ENCODE results near the gene ECI1.

Gene ECI1

DNA sequence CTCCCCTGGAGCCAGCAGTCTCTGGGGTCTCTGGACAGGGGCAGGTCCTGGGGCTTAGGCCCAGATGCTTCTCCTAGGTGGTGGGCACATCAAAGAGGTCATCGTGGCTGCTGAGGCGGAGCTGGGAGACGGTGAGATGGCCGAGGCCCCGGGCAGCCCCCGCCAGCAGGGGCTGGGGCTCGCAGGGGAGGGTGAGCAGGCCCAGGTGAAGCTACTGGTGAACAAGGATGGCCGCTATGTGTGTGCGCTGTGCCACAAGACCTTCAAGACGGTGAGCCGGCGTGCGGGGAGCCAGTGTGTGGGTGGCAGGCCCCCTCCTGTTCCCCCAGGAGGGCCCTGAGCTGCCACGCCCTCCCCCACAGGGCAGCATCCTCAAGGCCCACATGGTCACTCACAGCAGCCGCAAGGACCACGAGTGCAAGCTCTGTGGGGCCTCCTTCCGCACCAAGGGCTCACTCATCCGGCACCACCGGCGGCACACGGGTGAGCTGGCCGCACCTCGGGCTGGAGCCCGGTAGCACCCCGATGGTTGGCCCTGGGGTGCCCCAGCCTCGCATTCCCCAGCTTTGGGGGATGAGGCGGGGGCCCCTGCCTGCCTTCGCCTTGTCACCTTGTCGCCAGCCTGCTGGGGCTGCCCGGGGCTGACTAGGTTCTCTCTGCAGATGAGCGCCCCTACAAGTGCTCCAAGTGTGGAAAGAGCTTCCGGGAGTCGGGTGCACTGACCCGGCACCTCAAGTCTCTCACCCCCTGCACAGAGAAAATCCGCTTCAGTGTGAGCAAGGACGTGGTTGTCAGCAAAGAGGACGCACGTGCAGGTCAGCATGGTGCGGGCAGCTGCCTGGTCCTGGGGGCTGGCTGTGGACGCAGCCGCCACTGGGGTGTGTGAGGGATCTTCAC, 19.0 kb downstream of the ECI1 start:
- DNase-seq = no peak

- no peak for DNase-seq
These were observed 20.1 kb downstream of the ECI1 start for GRCh38 chr16:2231016-2231931.

- DNase-seq = no peak
These were observed 21.0 kb downstream of the ECI1 start for GRCh38 chr16:2230376-2230775.

- no peak for DNase-seq
These were observed 21.6 kb downstream of the ECI1 start for GRCh38 chr16:2229632-2230250.

DNA sequence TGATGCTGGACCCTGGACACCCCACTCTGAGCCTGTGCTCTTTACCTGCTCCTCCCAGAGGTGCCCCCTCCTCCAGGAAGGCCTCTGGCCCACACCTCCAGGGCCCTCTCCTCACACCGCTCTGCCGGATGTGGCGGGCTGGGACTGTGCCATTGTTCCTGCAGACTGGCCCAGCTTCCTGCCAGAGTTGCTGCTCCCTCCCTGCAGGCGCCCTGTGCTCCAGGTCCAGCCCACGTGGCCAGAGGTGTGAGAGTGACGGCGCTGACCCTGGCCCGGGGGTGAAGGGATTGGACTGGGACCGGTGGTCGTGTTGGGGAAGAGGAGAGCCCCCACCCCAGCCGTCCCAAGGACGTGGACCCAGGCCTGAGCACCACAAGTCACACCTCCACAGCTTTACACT, 22.3 kb downstream of the ECI1 start:
- no peak for DNase-seq

DNA sequence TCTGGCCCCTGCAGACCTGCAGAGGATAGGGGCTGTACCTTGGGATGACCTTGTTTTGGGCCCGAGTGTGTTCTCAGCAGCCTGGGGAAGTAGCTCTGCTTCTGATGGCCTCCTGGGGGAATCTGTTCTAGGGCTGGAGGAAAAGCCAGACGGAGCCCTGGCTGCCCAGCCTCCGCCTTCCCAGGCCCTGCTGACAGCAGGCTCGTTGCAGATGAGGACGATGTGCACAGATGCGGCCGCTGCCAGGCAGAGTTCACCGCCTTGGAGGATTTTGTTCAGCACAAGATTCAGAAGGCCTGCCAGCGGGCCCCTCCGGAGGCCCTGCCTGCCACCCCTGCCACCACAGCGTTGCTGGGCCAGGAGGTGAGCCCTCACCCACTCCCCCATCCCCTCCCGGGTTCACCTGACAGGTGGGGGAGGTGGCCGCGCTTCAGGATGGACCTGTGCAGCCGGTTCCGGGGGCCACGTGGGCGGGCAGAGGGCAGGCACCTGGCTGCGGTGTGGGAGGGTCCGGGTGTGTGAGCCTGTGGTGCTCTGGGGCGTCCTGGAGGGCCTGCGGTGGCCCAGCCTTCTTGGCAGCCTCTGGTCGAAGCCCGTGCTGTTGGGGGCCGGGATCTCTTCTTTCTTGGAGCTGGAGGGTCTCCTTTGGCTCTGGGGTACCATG, 23.1 kb downstream of the ECI1 start:
- DNase-seq = no peak

DNA sequence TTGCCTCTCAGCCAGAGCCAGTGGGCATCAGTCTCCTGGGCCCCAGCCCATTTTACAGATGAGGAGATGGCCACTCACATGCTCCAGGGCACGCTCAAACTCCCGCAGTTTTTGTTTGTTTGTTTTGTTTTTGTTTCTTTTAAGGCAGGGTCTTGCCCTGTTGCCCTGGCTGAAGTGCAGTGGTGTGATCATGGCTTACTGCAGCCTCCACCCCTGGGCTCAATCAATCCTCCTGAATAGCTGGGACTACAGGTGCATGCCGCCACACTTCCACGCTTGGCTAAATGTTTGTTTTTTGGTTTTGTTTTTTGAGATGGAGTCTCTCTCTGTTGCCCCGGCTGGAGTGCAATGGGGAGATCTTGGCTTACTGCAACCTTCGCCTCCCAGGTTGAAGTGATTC, 24.5 kb downstream of the ECI1 start:
- no peak for DNase-seq

GRCh38 chr16:2226245-2226793, 25.1 kb downstream of the ECI1 start:
- no peak for DNase-seq

- peak; percentile 49 to 71 (median 54) for DNase-seq
These were observed 27.4 kb downstream of the ECI1 start for GRCh38 chr16:2223942-2224486.

GRCh38 chr16:2223221-2223941, 28.0 kb downstream of the ECI1 start, which contains the start of gene E4F1:
Gene E4F1 (plus strand): TSS chr16:2223591. CDS start chr16:2223614, 23 bp downstream.
- peak; percentile 100 for DNase-seq

DNA sequence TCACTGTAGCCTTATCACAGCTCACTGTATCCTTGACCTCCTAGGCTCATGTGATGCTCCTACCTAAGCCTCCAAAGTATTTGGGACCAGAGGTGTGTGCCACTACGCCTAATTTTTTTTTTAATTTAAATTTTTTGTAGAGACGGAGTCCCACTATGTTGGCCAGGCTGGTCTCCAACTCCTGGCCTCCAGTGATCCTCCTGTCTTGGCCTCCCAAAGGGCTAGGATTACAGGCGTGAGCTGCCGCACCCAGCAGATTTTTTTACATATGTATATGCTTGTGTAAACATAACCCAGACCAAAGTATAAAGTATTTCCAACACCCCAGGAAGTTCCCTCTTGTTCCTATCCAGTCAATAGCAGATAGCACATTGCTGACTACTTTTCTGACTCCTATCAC, 35.1 kb downstream of the ECI1 start:
- no peak for DNase-seq

DNA sequence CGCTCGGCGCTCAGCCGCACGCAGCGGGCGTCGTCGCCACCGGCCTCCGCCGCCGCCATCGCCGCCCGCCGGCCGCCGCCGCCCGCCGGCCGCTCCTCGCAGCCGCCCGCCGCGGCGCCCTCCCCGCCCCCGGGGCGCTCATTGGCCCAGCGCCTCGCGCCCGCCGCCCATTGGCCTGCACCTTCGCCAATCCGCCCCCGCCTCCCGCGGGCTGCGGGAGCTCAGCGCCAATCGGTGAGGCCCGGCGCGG, 36.7 kb downstream of the ECI1 start, which contains the start of gene PGP:
TSS of gene PGP (minus strand) at position 122 of the 250 bp plus-strand sequence. CDS start at position 59, 63 bp downstream.
- DNase-seq = no peak

GRCh38 chr16:2213817-2214718, 37.3 kb downstream of the ECI1 start:
- DNase-seq = peak in 1 of 3 donors; percentile 56

DNA sequence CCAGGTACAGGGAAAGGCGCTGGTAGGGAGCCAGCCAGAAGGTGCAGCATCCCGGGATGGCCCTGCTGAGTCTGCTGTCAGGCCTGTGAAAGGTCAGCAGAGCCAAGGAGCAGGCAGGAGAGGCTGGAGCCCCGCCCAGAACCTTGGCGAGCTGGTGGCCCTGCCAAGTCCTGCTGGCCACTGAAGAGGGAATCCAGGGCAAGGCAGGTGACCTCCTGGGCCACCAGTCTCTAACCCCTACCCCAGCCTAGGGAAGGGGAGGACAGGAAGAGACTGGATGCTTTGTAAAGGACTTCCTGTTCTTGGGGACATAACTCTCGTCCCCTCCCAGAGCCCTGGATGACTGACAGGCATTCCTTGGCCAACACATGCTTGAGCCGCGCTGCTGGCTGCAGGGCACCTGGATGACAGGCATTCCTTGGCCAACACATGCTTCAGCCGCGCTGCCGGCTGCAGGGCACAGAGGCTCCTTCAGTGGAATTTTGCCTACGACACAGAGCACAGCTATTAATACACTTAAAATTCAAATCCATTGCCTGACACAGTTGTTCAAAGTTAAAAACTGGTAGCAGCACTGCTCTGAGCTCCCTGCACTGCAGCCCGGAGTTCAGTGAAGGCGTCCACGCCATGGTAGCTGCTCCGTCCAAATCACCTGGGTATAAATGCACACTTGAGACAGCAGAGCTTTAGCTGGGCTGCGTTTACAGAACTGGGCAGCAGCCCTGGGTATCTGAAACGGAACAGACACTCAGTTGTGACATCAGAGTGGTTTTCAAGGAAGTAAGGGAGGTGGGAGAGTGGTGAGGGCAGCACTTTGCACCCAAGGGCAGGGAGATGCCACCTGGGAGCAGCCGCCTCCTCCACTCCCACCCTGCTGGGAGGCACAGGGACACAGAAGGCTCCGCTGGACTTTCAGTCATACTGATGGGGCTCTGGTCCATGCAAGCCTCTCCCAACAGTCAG, 38.7 kb downstream of the ECI1 start:
- DNase-seq = peak; percentile 50 to 61 (median 56)

DNA sequence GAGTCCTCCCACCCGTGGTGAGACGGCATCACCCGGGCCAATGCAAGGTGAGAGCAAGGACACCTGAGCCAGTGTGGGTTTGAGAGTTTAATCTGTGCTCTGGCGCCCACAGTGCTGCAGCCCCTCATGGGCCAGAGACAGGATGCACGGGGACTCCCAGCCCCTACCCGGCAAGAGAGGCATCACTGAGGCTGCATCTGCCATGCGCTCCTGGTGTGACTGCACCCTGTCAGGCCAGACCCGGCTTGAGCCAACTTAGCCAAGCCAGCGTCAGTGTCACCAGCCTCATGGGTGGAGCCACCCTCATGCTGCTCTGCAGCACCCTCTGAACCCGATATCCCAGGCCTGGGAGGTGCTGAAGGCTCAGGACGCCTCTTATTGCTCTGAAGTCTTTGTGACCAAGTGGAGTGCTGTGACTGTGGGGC, 39.5 kb downstream of the ECI1 start:
- DNase-seq = no peak

DNA sequence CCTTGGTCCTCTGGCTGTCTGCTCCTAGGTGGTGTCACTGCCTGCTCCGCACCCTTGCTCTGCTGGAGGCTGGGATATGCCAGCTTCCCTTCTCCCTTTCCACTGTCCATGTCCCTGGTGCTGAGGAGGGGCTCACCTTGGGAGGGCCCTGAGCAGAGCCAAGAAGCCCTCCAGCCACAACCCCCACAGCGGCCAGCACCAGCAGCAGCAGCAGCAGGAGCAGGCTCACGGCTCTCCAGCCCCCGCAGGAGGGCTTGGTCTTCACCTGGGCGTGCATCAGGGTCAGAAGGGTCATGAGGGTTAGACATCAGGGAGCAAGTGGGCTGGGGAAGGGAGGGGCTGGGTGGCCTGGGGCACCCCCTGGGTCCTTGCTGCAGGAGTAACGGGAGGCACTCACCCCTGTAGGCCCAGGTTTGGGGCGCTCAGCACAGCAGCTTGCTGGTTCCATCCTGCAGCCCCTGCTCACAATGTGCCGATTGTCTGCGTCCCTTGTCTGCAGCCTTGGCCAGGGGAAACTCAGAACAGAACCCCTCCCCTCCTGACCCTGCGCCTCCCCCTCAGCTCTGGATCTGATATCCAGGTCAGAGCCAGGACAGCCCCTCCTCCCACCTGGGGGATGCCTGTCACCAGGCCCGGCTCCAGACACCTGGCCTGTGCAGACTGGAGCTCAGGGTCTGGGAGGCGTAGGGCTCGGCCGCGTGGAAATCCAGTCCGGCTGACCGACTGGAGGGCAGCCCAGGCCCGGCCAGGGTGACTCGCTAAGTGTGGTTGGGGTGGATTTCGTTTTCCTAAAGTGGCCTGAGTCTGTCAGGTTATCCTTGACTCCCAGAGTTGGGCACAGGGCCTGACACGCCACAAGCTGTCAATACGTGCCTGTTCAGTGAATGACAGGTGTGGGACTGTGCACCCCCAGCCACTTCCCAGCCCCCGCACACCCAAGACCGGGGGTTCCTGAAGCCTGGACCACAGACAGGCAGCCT, 40.7 kb downstream of the ECI1 start, which contains the start of gene BRICD5:
TSS of gene BRICD5 (minus strand) at position 478 of the 980 bp plus-strand sequence. CDS start at position 448, 30 bp downstream.
- DNase-seq = no peak

DNA sequence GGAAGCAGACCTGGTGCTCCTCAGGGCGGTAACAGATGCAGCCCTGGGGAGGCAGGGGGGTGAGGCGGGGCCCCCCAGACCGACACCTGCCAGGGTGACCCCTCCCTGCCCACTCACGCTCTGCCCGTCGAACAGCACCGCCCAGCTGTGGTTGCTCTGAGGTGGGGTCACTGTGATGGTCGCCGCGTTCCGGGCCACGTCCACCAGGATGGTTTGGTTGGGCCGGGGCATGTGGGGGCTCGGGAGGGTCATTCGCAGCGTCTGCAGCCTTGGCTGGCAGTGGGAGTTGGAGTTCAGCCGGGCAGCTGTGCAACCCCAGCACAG, 41.4 kb downstream of the ECI1 start:
- DNase-seq = no peak

Measured in suppressor macrophage treated with lipopolysaccharide for 1 hour (primary cell).